HG03064 (cell line): ENCODE results near the gene SDR9C7.
"Not testable (repeated sequence)": the region's sequence is repeated elsewhere in the genome, so short reads cannot be mapped to it uniquely, and the experiment has no call there.

Source experiments
- ATAC-seq: cut with Tn5 transposase; IDR thresholded peaks from one replicate; pipeline ENCODE4 v1.9.1; 2021; ENCODE audit warnings: low read depth; ENCODE audit not compliant: unreplicated experiment

Gene SDR9C7

GRCh38 chr12:56933826-56934625, at the start of gene SDR9C7:
Gene SDR9C7 (minus strand): TSS chr12:56934408. CDS start chr12:56934261, 147 bp downstream.
- ATAC-seq = no peak

DNA sequence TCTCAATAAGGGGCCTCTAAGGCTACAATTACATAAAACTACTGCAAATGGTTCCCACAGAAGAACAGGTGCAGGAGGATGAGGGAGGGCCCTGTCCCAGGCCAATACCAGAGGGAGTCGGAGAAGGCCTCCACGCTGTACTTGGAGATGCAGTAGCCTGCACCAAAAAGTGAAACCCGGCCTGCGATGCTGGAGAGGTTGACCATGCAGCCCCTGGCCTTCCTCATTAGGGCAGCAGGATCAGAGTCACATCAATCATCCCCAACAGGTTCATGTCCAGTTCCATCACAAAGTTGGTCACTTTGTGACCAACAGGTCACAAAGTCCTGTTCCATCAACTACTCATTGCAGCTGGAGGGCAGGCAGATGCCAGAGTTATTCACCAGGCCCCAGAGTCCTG, 49.2 kb upstream of the SDR9C7 start:
- no peak for ATAC-seq

DNA sequence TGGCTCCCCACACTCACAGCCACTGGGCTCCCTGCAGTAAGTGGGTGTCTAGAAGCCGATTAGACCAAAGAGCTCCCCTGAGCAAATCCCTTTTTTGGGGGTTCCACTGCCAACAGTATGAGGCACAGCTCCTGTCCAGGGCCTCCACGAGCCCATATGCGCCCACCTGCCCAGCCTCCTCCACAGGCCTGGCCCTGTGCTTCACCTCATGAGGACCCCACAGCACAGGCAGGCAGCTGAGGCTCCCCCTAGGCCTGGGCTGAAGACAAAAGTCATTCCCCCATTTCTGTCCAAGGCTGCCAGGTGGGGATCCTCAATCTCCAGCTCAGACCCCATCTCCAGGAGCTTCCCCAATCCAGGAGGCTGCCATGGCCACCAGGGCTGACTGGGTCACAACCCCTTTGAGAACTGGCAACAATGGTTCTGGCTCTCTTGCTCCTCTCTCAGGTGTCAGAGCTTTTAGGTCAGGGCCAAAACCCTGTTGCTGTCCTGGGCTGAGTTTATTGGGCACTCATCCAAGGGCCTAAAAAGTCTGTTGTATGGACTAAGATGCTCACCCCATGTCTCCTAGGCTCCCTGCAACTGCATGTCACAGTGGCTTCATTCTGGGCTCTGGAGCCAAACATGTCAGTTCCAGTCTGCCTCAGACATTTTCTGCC, 48.5 kb upstream of the SDR9C7 start:
- not testable (repeated sequence) for ATAC-seq

GRCh38 chr12:56980941-56981530, 46.8 kb upstream of the SDR9C7 start:
- ATAC-seq = no peak

GRCh38 chr12:56980268-56980667, 46.1 kb upstream of the SDR9C7 start:
- ATAC-seq = no peak

DNA sequence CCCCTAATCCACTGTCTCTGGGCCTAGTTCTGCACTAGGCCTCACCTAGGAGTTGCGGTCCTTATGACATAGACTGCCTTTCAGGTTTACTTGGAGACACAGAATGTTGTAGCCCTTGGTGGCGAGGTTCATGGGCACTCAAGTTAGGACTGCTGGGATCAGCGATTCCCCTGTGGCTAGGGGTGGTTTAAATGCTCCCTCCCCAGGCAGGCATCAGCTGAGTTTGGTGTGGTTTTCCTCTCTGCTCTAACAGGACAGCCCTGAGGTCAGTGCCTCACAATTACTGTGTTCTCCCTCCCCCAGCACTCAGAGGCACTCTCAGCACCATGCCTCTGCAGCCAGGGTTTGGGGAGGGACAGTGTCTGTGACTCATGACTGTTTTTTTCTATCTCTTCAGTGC, 45.4 kb upstream of the SDR9C7 start:
- no peak for ATAC-seq

GRCh38 chr12:56978397-56979138, 44.4 kb upstream of the SDR9C7 start:
- ATAC-seq = no peak

GRCh38 chr12:56977361-56977760, 43.2 kb upstream of the SDR9C7 start:
- not testable (repeated sequence) for ATAC-seq

- not testable (repeated sequence) for ATAC-seq
Observed at GRCh38 chr12:56974224-56974623, 40.0 kb upstream of the SDR9C7 start.

GRCh38 chr12:56968910-56969309, 34.7 kb upstream of the SDR9C7 start:
- ATAC-seq = not testable (repeated sequence)

DNA sequence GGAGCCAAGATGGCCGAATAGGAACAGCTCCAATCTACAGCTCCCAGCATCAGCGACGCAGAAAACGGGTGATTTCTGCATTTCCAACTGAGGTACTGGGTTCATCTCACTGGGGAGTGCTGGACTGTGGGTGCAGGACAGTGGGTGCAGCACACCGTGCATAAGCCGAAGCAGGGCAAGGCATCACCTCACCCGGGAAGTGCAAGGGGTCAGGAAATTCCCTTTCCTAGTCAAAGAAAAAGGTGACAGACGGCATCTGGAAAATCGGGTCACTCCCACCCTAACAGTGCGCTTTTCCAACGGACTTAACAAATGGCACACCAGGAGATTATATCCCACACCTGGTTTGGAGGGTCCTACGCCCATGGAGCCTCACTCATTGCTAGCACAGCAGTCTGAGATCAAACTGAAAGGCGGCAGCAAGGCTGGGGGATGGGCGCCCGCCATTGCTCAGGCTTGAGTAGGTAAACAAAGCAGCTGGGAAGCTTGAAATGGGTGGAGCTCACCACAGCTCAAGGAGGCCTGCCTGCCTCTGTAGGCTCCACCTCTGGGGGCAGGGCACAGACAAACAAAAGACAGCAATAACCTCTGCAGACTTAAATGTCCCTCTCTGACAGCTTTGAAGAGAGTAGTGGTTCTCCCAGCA, 31.9 kb upstream of the SDR9C7 start:
- ATAC-seq = not testable (repeated sequence)

GRCh38 chr12:56965124-56965523, 30.9 kb upstream of the SDR9C7 start:
- ATAC-seq = not testable (repeated sequence)

DNA sequence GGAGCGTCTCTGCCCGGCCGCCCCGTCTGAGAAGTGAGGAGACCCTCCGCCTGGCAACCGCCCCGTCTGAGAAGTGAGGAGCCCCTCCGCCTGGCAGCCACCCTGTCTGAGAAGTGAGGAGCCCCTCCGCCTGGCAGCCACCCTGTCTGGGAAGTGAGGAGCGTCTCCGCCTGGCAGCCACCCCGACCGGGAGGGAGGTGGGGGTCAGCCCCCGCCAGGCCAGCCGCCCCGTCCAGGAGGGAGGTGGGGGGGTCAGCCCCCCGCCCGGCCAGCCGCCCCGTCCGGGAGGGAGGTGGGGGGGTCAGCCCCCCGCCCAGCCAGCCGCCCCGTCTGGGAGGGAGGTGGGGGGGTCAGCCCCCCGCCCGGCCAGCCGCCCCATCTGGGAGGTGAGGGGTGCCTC, 29.3 kb upstream of the SDR9C7 start:
- ATAC-seq = not testable (repeated sequence)

DNA sequence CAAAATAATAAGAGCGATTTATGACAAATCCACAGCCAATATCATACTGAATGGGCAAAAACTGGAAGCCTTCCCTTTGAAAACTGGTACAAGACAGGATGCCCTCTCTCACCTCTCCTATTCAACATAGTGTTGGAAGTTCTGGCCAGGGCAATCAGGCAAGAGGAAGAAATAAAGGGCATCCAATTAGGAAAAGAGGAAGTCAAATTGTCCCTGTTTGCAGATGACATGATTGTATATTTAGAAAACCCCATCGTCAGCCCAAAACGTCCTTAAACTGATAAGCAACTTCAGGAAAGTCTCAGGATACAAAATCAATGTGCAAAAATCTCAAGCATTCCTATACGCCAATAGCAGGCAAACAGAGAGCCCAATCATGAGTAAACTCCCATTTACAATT, 28.0 kb upstream of the SDR9C7 start:
- ATAC-seq = not testable (repeated sequence)

DNA sequence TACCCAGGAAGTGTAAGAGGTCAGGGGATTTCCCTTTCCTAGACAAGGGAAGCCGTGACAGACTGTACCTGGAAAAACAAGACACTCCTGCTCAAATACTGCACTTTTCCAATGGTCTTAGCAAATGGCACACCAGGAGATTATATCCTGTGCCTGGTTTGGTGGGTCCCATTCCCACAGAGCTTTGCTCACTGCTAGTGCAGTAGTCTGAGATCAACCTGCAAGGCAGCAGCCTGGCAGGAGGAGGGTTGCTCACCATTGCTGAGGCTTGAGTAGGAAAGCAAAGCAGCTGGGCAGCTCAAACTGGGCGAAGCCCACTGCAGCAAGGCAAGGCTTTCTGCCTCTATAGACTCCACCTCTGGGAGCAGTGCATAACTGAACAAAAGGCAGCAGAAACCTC, 24.2 kb upstream of the SDR9C7 start:
- no peak for ATAC-seq

GRCh38 chr12:56957229-56958052, 23.2 kb upstream of the SDR9C7 start, which contains the start of gene RDH16:
Gene RDH16 (minus strand): TSS chr12:56957608. CDS start chr12:56957462, 146 bp downstream.
- ATAC-seq = no peak

DNA sequence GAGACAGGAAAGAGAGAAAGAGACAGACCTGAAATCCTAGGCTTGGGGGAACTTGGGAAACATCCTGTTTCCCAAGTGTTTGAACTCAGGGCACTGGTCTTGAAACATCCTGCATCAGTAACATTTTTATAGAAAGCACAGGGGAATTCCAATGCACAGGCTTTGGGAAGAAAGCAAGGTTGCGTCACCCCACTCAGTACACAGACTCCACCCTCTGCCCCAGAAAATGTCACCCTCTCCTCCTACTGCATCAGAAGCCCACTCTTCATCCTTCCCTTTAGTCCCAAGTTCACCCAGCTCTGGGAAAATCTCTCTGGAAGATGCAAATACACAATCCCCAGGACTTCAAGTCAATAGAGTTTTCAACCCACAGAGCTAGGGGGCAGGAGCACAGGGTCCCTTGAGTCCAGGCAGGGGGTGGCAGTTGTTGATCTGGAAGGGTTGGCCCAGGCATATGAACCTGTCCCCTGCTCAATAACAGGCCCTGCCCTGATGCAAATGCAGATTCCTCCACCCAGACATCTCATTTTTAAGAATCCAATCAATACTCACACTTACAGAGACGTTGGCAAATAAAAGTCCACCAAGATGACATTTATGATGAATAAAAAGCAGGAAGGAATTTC, 21.5 kb upstream of the SDR9C7 start:
- ATAC-seq = no peak

DNA sequence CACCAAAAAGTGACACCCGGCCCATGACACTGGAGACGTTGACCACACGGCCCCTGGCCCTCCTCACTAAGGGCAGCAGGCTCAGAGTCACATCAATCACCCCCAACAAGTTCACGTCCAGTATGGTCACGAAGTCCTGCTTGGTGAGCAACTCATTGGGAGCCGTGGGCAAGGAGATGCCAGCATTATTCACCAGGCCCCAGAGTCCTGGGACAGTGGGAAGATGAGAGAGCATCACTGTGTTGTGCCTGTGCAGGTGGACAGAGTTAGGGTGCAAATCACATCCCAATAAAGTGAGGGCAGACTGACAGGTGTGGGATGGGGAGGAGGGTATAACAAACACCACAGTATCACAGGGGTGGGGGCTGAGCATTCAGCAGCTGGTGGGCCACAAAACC, 20.7 kb upstream of the SDR9C7 start:
- no peak for ATAC-seq
